GM20000 (cell line): Measurements from ENCODE around the gene ADAMTS20.

Experiments used
- DNase-seq: peaks from one replicate; pipeline ENCODE4 v3.0.0; 2012; ENCODE audit warnings: low spot score
- TF ChIP-seq, protein P1 (sequence below): IDR thresholded peaks from 2 replicates; pipeline ENCODE4 v1.5.1; 2012; ENCODE audit warnings: mild to moderate bottlenecking, control low read depth; ENCODE audit errors: extremely low read depth, missing control alignments

Gene ADAMTS20, protein sequence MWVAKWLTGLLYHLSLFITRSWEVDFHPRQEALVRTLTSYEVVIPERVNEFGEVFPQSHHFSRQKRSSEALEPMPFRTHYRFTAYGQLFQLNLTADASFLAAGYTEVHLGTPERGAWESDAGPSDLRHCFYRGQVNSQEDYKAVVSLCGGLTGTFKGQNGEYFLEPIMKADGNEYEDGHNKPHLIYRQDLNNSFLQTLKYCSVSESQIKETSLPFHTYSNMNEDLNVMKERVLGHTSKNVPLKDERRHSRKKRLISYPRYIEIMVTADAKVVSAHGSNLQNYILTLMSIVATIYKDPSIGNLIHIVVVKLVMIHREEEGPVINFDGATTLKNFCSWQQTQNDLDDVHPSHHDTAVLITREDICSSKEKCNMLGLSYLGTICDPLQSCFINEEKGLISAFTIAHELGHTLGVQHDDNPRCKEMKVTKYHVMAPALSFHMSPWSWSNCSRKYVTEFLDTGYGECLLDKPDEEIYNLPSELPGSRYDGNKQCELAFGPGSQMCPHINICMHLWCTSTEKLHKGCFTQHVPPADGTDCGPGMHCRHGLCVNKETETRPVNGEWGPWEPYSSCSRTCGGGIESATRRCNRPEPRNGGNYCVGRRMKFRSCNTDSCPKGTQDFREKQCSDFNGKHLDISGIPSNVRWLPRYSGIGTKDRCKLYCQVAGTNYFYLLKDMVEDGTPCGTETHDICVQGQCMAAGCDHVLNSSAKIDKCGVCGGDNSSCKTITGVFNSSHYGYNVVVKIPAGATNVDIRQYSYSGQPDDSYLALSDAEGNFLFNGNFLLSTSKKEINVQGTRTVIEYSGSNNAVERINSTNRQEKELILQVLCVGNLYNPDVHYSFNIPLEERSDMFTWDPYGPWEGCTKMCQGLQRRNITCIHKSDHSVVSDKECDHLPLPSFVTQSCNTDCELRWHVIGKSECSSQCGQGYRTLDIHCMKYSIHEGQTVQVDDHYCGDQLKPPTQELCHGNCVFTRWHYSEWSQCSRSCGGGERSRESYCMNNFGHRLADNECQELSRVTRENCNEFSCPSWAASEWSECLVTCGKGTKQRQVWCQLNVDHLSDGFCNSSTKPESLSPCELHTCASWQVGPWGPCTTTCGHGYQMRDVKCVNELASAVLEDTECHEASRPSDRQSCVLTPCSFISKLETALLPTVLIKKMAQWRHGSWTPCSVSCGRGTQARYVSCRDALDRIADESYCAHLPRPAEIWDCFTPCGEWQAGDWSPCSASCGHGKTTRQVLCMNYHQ (N-terminal part only)

GRCh38 chr12:43551971-43552559, at the start of gene ADAMTS20:
Gene ADAMTS20, minus strand, starts transcription at chr12:43552203. Its CDS starts 282 bp downstream, at chr12:43551921.
- TF ChIP-seq, protein P1, sequence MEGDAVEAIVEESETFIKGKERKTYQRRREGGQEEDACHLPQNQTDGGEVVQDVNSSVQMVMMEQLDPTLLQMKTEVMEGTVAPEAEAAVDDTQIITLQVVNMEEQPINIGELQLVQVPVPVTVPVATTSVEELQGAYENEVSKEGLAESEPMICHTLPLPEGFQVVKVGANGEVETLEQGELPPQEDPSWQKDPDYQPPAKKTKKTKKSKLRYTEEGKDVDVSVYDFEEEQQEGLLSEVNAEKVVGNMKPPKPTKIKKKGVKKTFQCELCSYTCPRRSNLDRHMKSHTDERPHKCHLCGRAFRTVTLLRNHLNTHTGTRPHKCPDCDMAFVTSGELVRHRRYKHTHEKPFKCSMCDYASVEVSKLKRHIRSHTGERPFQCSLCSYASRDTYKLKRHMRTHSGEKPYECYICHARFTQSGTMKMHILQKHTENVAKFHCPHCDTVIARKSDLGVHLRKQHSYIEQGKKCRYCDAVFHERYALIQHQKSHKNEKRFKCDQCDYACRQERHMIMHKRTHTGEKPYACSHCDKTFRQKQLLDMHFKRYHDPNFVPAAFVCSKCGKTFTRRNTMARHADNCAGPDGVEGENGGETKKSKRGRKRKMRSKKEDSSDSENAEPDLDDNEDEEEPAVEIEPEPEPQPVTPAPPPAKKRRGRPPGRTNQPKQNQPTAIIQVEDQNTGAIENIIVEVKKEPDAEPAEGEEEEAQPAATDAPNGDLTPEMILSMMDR: no peak
- no peak for DNase-seq

GRCh38 chr12:43599708-43600107, 47.7 kb upstream of the ADAMTS20 start:
- DNase-seq: no peak

GRCh38 chr12:43599066-43599465, 47.1 kb upstream of the ADAMTS20 start:
- no peak for DNase-seq

More at GRCh38 chr12:43599708-43600107, 47.7 kb upstream of the ADAMTS20 start:
- TF ChIP-seq, protein P1: no peak

DNA sequence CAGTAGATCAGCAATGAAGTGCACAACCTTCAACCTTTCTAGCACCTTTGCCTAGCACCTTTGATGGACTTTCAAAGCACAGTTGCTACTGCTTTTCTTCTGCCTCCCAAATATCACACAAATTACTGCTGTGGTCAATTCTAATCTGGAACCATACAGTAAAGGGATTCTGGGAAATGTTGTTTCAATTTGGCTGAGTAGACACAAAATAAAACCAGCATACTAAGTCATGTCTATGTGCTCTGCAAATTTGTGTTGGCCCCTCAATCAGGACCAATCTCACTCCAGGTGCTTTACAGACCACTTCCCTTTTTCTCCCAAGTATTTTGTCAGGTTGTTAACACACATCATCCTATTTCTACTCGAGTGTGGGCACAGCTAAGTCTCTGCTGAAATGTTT, 38.3 kb upstream of the ADAMTS20 start:
- DNase-seq: no peak
- TF ChIP-seq, protein P1: no peak

More at GRCh38 chr12:43599066-43599465, 47.1 kb upstream of the ADAMTS20 start:
- TF ChIP-seq, protein P1: no peak

DNA sequence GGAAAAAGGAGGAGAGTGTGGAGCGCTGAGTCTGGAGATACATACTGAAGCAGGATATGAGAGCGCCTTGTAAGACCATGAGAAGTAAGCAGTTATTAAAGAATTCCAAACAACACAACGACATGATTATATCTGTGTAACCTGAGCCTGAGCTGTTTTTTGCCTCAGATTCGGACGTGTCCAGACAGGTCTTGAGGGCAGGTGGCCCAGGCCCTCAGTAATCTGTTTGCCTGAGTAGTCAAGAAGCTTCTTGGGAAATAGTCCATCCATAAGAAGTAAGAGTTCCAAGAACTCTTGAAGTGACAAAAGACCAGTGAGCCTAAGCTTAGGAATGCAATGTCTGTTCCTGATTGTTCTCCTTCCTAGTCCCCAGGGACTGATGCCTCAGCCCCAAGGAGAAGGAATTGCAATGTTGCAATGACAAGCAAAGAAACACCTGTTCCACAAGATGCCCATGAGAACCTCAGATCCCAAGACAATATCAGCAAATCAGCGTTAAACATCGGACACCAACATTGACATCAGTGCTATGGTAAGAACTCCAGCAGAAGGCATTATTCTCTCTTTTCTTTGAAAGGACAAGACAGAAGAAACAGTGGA, 34.7 kb upstream of the ADAMTS20 start:
- TF ChIP-seq, protein P1: no peak
- no peak for DNase-seq

DNA sequence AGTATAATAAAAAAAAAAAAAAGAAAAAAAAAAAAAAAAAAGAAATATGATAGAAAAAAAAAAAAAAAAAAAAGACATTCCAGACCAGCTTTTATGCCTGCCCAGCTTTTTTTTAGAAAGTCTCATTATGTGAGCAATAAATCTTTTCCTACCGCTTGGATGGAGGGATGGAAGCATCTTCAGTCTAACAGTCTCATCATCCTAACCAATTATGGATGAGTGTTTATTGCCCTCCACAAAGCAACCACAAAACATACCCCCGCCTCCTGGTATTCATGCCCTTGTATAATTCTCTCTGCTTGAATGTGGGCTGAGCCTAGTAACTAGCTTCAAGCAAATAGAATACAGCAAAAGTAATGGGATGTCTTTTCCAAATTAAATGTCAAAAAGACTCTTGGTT, 33.7 kb upstream of the ADAMTS20 start:
- DNase-seq: no peak
- TF ChIP-seq, protein P1: no peak
